Right lobe of liver (tissue), 4 donors: Measurements from ENCODE around the gene HDAC10.

Source experiments
- POLR2A ChIP-seq: fragments of 450-650 bp; IDR thresholded peaks from one replicate; pipeline ENCODE4 v1.6.1; 2017; ENCODE audit warnings: antibody characterized with exemption, mild to moderate bottlenecking
- TF ChIP-seq, protein P1 (sequence below), 4 donors: fragments of 200-600 bp in 3 of 4; fragments of 450-650 bp in 1 of 4; IDR thresholded peaks; one replicate each; pipeline versions ENCODE4 v1.5.1 to v1.8.0; 2016 to 2022; ENCODE audit warnings: antibody characterized with exemption in 4 of 4, mild to moderate bottlenecking in 2 of 4
- donor health status: DM: no; HTN: no; CAD: no.
- donor health status: DM: no; HTN: no; CAD: no.
- donor health status: DM: no; HTN: yes; CAD: no.

DNA sequence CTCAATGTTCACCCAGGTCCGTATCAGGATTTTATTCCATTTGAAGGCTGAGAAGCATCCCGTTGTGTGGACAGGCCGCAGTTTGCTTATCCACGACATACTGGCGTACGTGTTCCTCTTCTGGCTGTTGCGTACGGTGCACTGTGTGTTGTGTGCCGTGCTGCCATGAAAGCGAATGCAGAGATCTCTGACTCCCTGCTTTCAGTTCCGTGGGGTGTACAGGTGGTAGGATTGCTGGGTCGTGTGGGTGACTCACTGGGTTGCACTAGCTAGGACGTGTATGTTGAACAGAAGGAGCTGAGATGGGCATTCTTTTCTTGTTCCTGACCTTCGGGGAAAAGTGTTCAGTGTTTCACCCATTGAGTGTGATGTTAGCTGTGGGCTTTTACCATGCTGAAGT, 39.9 kb downstream of the HDAC10 start:
- TF ChIP-seq, protein P1, sequence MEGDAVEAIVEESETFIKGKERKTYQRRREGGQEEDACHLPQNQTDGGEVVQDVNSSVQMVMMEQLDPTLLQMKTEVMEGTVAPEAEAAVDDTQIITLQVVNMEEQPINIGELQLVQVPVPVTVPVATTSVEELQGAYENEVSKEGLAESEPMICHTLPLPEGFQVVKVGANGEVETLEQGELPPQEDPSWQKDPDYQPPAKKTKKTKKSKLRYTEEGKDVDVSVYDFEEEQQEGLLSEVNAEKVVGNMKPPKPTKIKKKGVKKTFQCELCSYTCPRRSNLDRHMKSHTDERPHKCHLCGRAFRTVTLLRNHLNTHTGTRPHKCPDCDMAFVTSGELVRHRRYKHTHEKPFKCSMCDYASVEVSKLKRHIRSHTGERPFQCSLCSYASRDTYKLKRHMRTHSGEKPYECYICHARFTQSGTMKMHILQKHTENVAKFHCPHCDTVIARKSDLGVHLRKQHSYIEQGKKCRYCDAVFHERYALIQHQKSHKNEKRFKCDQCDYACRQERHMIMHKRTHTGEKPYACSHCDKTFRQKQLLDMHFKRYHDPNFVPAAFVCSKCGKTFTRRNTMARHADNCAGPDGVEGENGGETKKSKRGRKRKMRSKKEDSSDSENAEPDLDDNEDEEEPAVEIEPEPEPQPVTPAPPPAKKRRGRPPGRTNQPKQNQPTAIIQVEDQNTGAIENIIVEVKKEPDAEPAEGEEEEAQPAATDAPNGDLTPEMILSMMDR (IDR thresholded peaks at IDR 0.05): no peak
- no peak for TF ChIP-seq POLR2A
